ENCODE measurements around the gene KCNH1. TPM values are rescaled to one million over a fixed set of nuclear protein-coding genes. Genes with fewer than 3 reads are reported as not detected.
A peak's percentile ranks its signal among the peaks of the same experiment; 100 is the strongest.

KCNH1 gene
- total RNA-seq, 1 experiment from 2014 or later: not detected

GRCh38 chr1:210978974-210979354, 155.0 kb downstream of the KCNH1 start:
- Histone ChIP-seq H3K36me3 (ENCODE audit: insufficient read depth, low read length, poor library complexity, severe bottlenecking) (no peaks in the 10 kb centered on the region), H3K27me3 (replicated peaks; ENCODE audit: insufficient read depth, low read depth, low read length, poor library complexity) (peaks cover 9% of the 10 kb centered on the region), H3K4me3 (ENCODE audit: low read depth, low read length, poor library complexity, severe bottlenecking) (no peak overlapping the region), H3K9me3 (ENCODE audit: low read depth, low read length, poor library complexity, severe bottlenecking) (no peaks in the 10 kb centered on the region), H3K27ac (ENCODE audit: low read depth, low read length, poor library complexity, severe bottlenecking) (no peak overlapping the region), H3K4me1 (ENCODE audit: insufficient read depth, low read length, poor library complexity, severe bottlenecking) (no peaks in the 10 kb centered on the region)
- intact Hi-C loops (cut with micrococcal nuclease; ENCODE audit: unreplicated experiment): no loop called here
- BruUV-seq (replicated peaks): no TSS peak
- DNase-seq (ENCODE audit: low spot score): no peak
- POLR2A ChIA-PET (ENCODE audit: low non-redundant PET): no interaction called here
- CTCF ChIA-PET: no interaction called here
- TF ChIP-seq CTCF (conservative IDR thresholded peaks at IDR 0.05; ENCODE audit: low read depth, low read length) (no peak), EZH2 (IDR thresholded peaks at IDR 0.05; ENCODE audit: borderline replicate concordance, low read depth, low read length, poor library complexity, severe bottlenecking) (no peak)

- POLR2A ChIA-PET (ENCODE audit: low non-redundant PET): no interaction called here
- H3K4me1 ChIP-seq (ENCODE audit: insufficient read depth, low read length, poor library complexity, severe bottlenecking): no peaks in the 10 kb centered on the region
- no peak for TF ChIP-seq EZH2 (IDR thresholded peaks at IDR 0.05; ENCODE audit: borderline replicate concordance, low read depth, low read length, poor library complexity, severe bottlenecking)
- no peak for TF ChIP-seq CTCF (conservative IDR thresholded peaks at IDR 0.05; ENCODE audit: low read depth, low read length)
- no peaks in the 10 kb centered on the region for H3K9me3 ChIP-seq (ENCODE audit: low read depth, low read length, poor library complexity, severe bottlenecking)
- no peak overlapping the region for H3K4me3 ChIP-seq (ENCODE audit: low read depth, low read length, poor library complexity, severe bottlenecking)
- no peak overlapping the region for H3K27ac ChIP-seq (ENCODE audit: low read depth, low read length, poor library complexity, severe bottlenecking)
- H3K27me3 ChIP-seq (replicated peaks; ENCODE audit: insufficient read depth, low read depth, low read length, poor library complexity): peaks cover 9% of the 10 kb centered on the region
- no peaks in the 10 kb centered on the region for H3K36me3 ChIP-seq (ENCODE audit: insufficient read depth, low read length, poor library complexity, severe bottlenecking)
- intact Hi-C loops (cut with micrococcal nuclease; ENCODE audit: unreplicated experiment): no loop called here
- DNase-seq (ENCODE audit: low spot score): no peak
- CTCF ChIA-PET: no interaction called here
- BruUV-seq (replicated peaks): no TSS peak
Observed at GRCh38 chr1:210978316-210978973, 155.5 kb downstream of the KCNH1 start.

DNA sequence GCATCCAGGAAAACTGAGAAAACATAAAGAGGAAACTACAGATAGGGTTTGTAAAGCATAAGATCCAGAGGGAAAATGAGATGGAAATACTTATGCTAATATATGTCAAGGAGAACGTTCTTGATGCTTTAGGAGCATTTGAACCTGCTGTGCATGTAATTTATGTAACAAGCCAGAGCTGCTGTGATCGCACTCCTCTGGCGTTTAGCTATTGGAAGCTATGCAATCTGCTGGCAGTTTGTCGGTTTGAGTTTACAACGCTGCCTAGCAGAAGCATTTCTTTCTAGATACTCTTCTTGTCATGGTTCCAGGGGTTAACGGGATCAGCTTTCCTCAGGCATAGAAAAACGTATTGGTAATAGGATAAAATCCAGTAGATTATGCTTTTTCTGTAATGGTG, 182.7 kb downstream of the KCNH1 start:
- no peaks in the 10 kb centered on the region for H3K36me3 ChIP-seq (ENCODE audit: insufficient read depth, low read length, poor library complexity, severe bottlenecking)
- CTCF ChIA-PET: no interaction called here

More for the DNA sequence above, 182.7 kb downstream of the KCNH1 start:
- TF ChIP-seq CTCF (conservative IDR thresholded peaks at IDR 0.05; ENCODE audit: low read depth, low read length): no peak
- no peak for TF ChIP-seq EZH2 (IDR thresholded peaks at IDR 0.05; ENCODE audit: borderline replicate concordance, low read depth, low read length, poor library complexity, severe bottlenecking)
- Histone ChIP-seq H3K4me3 (ENCODE audit: low read depth, low read length, poor library complexity, severe bottlenecking) (no peak overlapping the region), H3K27ac (ENCODE audit: low read depth, low read length, poor library complexity, severe bottlenecking) (no peak overlapping the region), H3K9me3 (ENCODE audit: low read depth, low read length, poor library complexity, severe bottlenecking) (no peaks in the 10 kb centered on the region), H3K27me3 (replicated peaks; ENCODE audit: insufficient read depth, low read depth, low read length, poor library complexity) (peaks cover 15% of the 10 kb centered on the region), H3K4me1 (ENCODE audit: insufficient read depth, low read length, poor library complexity, severe bottlenecking) (no peaks in the 10 kb centered on the region)
- intact Hi-C loops (cut with micrococcal nuclease; ENCODE audit: unreplicated experiment): no loop called here
- no TSS peak for BruUV-seq (replicated peaks)
- POLR2A ChIA-PET (ENCODE audit: low non-redundant PET): no interaction called here
- DNase-seq (ENCODE audit: low spot score): peak; percentile 12

All from A673 (cell line).